Smooth muscle cell (in vitro differentiated cells): ENCODE measurements around the gene PTGER2. TPM values are rescaled to one million over a fixed set of nuclear protein-coding genes. Genes with fewer than 3 reads are reported as not detected.

ENCODE experiments used
- DNase-seq: peaks from one replicate; lab custom pipeline; 2025; ENCODE audit not compliant: unreplicated experiment; lab: John Stamatoyannopoulos, UW
- H2AFZ ChIP-seq: fragments of 200-600 bp; sonication (generic); 2 replicates; pipeline ENCODE4 v1.6.0; 2016; ENCODE audit warnings: antibody characterized with exemption, low read depth, mild to moderate bottlenecking
- H3F3A ChIP-seq: fragments of 200-600 bp; sonication (generic); 2 replicates; pipeline ENCODE4 v1.6.0; 2017; ENCODE audit warnings: antibody characterized with exemption, low read depth
- H3K27ac ChIP-seq: fragments of 200-600 bp; sonication (generic); 2 replicates; pipeline ENCODE4 v1.5.1; 2016; ENCODE audit warnings: low read depth, mild to moderate bottlenecking
- H3K27me3 ChIP-seq: fragments of 200-600 bp; sonication (generic); 2 replicates; pipeline ENCODE4 v1.6.1; 2016; ENCODE audit warnings: low read depth, mild to moderate bottlenecking
- H3K36me3 ChIP-seq: fragments of 200-600 bp; sonication (generic); 2 replicates; pipeline ENCODE4 v1.5.1; 2016; ENCODE audit warnings: low read depth
- H3K4me1 ChIP-seq: fragments of 200-600 bp; sonication (generic); 2 replicates; pipeline ENCODE4 v1.5.1; 2016; ENCODE audit warnings: low read depth
- H3K4me2 ChIP-seq: fragments of 200-600 bp; sonication (generic); 2 replicates; pipeline ENCODE4 v1.6.0; 2016; ENCODE audit warnings: mild to moderate bottlenecking
- H3K4me3 ChIP-seq: fragments of 200-600 bp; sonication (generic); 2 replicates; pipeline ENCODE4 v1.5.1; 2016; ENCODE audit warnings: mild to moderate bottlenecking
- H3K79me2 ChIP-seq: fragments of 200-600 bp; sonication (generic); 2 replicates; pipeline ENCODE4 v1.6.0; 2016; ENCODE audit warnings: low read depth, mild to moderate bottlenecking
- H3K9ac ChIP-seq: fragments of 200-600 bp; sonication (generic); 2 replicates; pipeline ENCODE4 v1.6.0; 2016; ENCODE audit warnings: low read depth
- H3K9me3 ChIP-seq: fragments of 200-600 bp; sonication (generic); replicated peaks from 2 replicates; pipeline ENCODE4 v1.5.1; 2016; ENCODE audit warnings: low read depth
- H4K20me1 ChIP-seq: fragments of 200-600 bp; sonication (generic); 2 replicates; pipeline ENCODE4 v1.6.0; 2016; ENCODE audit warnings: low read depth
- CTCF ChIP-seq: fragments of 200-600 bp; sonication (generic); IDR thresholded peaks from 2 replicates; pipeline ENCODE4 v1.5.1; 2017; ENCODE audit warnings: borderline replicate concordance, mild to moderate bottlenecking, antibody characterized with exemption; ENCODE audit not compliant: insufficient read depth, poor library complexity, severe bottlenecking
- WGBS: methylation state at CpG from one replicate; pipeline ENCODE4 v1.1.7; 2016; ENCODE audit warnings: low lambda C conversion rate; 5-methylcytosine and 5-hydroxymethylcytosine counted together
- polyA plus RNA-seq: library from polyadenylated mRNA; unstranded; fragments of >200 nt; fragmentation: Nextera tagmentation; extraction: Ambion mirVana; gene quantifications from 2 replicates; pipeline ENCODE4 v1.2.1, GENCODE V29; 2016
- total RNA-seq: library from RNA; depleted of rRNA; stranded (reverse); fragments of >200 nt; gene quantifications from 2 replicates; pipeline ENCODE4 v1.2.3, GENCODE V29; 2014

Gene PTGER2
- total and polyA plus RNA-seq, 2 experiments from 2014 or later = 24.6 to 36.4 TPM

GRCh38 chr14:52339262-52339661, 25.1 kb downstream of the PTGER2 start:
- Histone ChIP-seq H3K9me3 (peaks cover 5% of the 10 kb centered on the region), H3K27me3 (no peaks in the 10 kb centered on the region), H2AFZ (no peak overlapping the region), H3K36me3 (no peaks in the 10 kb centered on the region), H3K4me2 (no peak overlapping the region), H4K20me1 (no peaks in the 10 kb centered on the region), H3K4me1 (peaks cover 7% of the 10 kb centered on the region), H3K9ac (no peak overlapping the region), H3F3A (no peaks in the 10 kb centered on the region), H3K27ac (no peak overlapping the region), H3K4me3 (no peak overlapping the region), H3K79me2 (no peaks in the 10 kb centered on the region)
- WGBS = 83% methylated on average over 1 of the region's 1 CpG
- no peak for TF ChIP-seq CTCF
- DNase-seq = no peak

- Histone ChIP-seq H3K9ac (no peak overlapping the region), H3K4me3 (no peak overlapping the region), H3K27me3 (no peaks in the 10 kb centered on the region), H3K79me2 (no peaks in the 10 kb centered on the region), H4K20me1 (no peaks in the 10 kb centered on the region), H3K4me2 (no peak overlapping the region), H2AFZ (no peak overlapping the region), H3K27ac (no peak overlapping the region), H3K9me3 (peaks cover 5% of the 10 kb centered on the region), H3F3A (peaks cover 3% of the 10 kb centered on the region), H3K4me1 (peaks cover 7% of the 10 kb centered on the region), H3K36me3 (peaks cover 4% of the 10 kb centered on the region)
- no peak for DNase-seq
- TF ChIP-seq CTCF = no peak
- WGBS = 50% methylated on average over 1 of the region's 1 CpG
These were observed 28.9 kb downstream of the PTGER2 start for GRCh38 chr14:52342849-52343596.

DNA sequence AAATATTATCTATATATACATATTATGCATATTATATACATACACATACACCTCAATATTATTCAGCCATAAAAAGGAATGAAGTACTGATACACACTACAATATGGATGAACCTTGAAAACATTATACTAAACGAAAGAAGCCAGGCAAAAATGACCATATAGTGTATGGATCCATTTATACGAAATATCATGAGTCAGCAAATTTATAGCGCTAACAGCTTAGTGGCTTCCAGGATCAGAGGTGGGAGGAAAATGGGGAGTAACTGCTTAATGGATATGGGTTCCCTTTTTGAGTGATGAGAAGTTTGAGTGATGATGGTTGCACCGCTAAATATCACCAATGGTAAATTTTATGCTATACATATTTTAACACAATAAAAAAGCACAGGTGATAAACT, 32.7 kb downstream of the PTGER2 start:
- TF ChIP-seq CTCF = no peak
- no peak for DNase-seq
- WGBS = 94% methylated on average over 4 of the region's 4 CpGs
- Histone ChIP-seq H3F3A (peaks cover 25% of the 10 kb centered on the region), H4K20me1 (no peaks in the 10 kb centered on the region), H3K27me3 (no peaks in the 10 kb centered on the region), H3K4me2 (no peak overlapping the region), H3K79me2 (no peaks in the 10 kb centered on the region), H2AFZ (no peak overlapping the region), H3K9me3 (peaks cover 5% of the 10 kb centered on the region), H3K27ac (no peak overlapping the region), H3K4me3 (no peak overlapping the region), H3K9ac (no peak overlapping the region), H3K4me1 (peaks cover 3% of the 10 kb centered on the region), H3K36me3 (peaks cover 4% of the 10 kb centered on the region)

DNA sequence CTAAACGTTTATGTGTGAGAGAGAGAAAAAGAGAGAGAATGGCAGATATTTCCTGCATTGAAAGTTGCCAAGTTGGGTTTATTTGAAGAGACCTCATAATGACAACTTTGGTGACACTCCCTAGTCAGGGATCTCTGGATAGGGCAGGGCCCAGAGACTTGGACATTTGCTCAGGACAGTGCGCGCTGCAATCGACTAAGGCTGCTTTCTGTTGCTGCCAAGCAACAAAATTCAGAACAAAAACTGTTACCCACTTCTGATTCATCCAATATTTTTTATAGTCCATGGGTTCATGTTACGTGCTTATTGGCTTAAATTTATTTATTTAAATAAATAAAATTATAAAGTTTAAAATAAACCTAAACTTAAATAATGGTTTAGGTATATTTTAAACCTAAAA, 34.2 kb downstream of the PTGER2 start:
- Histone ChIP-seq H3K27ac (peak overlapping the region; percentile 89), H3K4me1 (peaks cover 12% of the 10 kb centered on the region), H3K9me3 (peaks cover 2% of the 10 kb centered on the region), H3F3A (peaks cover 25% of the 10 kb centered on the region), H4K20me1 (no peaks in the 10 kb centered on the region), H3K4me2 (peak overlapping the region; percentile 53), H2AFZ (no peak overlapping the region), H3K27me3 (no peaks in the 10 kb centered on the region), H3K79me2 (no peaks in the 10 kb centered on the region), H3K4me3 (no peak overlapping the region), H3K36me3 (peaks cover 4% of the 10 kb centered on the region), H3K9ac (peak overlapping the region; percentile 59)
- 91% methylated on average over 5 of the region's 5 CpGs for WGBS
- TF ChIP-seq CTCF = no peak
- DNase-seq = no peak
